C4-2B (cell line): ENCODE measurements around the gene CACNA1B.

Experiments
- H3K27ac ChIP-seq: fragments of 450-650 bp; 2 replicates; pipeline ENCODE4 v1.5.1; 2017
- ZFX ChIP-seq: fragments of 450-650 bp; IDR thresholded peaks from 2 replicates; pipeline ENCODE4 v1.6.1; 2017
- TF ChIP-seq, protein P1 (sequence below): fragments of 450-650 bp; conservative IDR thresholded peaks from 2 replicates; pipeline ENCODE4 v1.5.1; 2017; ENCODE audit warnings: mild to moderate bottlenecking

CACNA1B gene

DNA sequence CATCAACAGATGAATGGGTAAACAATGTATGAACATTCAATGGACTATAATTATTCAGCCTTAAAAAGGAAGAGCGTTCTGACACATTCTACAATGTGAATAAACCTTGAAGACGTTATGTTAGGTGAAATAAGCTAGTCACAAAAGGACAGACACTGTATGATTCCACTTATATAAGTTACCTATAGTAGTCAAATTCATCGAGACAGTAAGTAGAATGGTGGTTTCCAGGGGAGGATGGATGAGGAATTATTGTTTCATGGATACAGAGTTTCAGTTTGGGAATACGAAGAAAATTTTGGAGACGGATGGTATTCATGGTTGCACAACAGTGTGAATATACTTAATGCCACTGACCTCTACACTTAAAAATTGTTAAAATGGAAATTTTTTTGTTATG lies 216.4 kb downstream of the CACNA1B start:
- H3K27ac ChIP-seq: no peak overlapping the region
- no peak for TF ChIP-seq ZFX
- TF ChIP-seq, protein P1, sequence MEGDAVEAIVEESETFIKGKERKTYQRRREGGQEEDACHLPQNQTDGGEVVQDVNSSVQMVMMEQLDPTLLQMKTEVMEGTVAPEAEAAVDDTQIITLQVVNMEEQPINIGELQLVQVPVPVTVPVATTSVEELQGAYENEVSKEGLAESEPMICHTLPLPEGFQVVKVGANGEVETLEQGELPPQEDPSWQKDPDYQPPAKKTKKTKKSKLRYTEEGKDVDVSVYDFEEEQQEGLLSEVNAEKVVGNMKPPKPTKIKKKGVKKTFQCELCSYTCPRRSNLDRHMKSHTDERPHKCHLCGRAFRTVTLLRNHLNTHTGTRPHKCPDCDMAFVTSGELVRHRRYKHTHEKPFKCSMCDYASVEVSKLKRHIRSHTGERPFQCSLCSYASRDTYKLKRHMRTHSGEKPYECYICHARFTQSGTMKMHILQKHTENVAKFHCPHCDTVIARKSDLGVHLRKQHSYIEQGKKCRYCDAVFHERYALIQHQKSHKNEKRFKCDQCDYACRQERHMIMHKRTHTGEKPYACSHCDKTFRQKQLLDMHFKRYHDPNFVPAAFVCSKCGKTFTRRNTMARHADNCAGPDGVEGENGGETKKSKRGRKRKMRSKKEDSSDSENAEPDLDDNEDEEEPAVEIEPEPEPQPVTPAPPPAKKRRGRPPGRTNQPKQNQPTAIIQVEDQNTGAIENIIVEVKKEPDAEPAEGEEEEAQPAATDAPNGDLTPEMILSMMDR: no peak

DNA sequence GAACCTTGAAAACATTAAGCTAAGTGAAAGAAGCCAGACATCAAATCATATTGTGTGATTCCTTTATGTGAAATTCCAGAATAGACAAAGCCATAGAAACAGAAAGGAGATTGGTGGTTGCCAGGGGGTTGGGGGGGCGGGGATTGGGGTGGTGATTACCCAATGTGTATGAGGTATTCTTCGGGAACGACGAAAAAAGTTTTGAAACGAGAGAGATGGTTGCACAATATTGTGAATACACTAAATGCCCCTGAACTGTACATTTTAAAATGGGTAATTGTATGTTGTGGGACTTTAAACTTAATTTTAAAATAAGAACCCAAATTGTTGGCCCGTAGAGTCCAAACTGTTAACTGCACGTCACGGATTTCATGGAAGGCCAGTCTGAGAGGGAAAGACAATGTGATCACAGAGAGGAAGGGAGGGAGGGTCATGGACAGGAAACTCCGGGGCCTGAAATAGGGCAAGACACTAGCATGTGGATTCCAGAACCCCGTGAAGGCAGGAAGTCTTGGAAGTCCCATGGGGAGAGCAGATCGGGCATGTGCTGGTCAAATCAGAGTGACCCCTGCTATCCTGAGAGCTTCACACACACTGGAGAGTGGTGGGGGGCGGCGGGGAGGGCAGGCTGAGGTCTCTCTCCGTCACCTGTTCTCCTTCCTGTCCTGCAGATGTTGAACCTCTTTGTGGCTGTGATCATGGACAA lies 218.4 kb downstream of the CACNA1B start:
- TF ChIP-seq, protein P1: no peak
- TF ChIP-seq ZFX: no peak
- H3K27ac ChIP-seq: no peak overlapping the region

DNA sequence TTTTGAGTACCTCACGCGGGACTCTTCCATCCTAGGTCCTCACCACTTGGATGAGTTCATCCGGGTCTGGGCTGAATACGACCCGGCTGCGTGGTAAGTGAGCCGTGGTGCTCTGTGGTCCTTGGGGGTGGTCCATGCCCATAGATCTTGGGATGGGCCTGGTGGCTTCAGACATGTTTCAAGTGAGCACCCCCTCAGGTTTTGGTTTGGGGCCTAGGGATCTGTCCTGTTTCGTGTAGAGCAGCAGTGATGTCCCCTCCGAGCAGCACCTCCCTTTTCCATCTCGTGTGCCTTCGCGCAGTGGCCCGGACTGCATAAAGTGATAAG lies 218.9 kb downstream of the CACNA1B start:
- H3K27ac ChIP-seq: no peak overlapping the region
- TF ChIP-seq ZFX: no peak
- TF ChIP-seq, protein P1: no peak

DNA sequence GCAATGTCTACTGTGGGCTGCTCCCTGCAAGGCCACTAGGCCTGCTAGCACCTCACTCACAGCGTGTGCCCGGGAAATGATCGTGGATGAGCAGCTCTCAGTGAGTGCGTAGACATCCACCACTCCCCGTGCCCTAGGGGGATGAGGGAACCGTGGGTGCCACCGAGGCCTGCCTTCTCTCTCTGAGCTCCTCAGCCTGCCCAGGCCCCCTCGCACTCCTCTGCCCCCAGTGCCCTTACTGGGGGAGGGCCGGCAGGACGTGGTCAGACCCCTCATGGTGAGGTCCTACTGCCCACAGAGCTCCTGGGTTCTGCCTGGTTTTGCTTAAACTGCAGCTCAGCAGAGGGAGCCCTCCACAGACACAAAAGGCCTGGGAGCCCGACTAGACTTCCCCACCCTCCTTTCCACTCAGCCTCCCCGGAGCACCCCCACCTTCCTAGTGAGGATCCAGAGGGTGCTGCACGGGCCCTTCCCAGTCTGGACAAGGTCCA lies 220.0 kb downstream of the CACNA1B start:
- TF ChIP-seq ZFX: no peak
- TF ChIP-seq, protein P1: no peak
- no peak overlapping the region for H3K27ac ChIP-seq

DNA sequence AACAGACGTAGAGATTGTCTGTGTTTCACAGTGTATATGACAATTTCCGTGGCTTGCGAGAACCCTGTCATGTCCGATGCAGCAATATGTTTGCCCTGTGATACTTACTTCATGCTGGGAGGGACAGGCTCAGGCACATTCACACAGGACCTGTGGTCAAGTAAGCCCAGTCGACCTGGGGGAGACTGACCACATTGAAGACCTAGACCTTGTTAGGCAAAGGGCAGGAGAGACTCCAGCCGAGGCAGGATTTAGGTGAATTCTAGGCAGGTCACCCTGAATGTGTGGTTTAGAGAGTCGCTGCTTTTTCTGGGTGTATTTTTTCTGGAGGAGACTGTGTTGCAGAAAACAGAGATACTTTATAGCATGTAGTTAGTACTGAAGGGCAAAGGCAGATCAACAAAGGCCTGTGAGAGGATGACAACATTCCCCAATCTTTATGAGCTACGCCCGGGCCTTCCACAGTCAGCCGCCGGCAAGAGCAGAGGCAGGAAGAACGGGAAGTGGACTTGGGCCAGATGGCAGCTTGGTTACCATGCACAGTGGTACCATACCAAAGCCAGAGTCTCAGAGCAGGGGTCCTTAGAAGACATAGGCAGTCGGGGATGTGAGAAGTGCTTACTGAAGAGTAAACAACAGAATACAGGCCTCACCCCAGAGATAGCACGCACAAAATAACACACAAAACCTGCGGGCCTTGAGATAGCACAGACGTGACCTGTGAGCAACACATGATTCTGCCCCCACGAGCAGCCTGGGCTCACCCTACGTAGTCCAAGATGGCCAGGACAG lies 220.7 kb downstream of the CACNA1B start:
- no peak overlapping the region for H3K27ac ChIP-seq
- no peak for TF ChIP-seq ZFX
- TF ChIP-seq, protein P1: no peak

GRCh38 chr9:138098908-138099791 lies 221.6 kb downstream of the CACNA1B start:
- no peak for TF ChIP-seq ZFX
- TF ChIP-seq, protein P1: no peak
- no peak overlapping the region for H3K27ac ChIP-seq
